ENCODE results near the gene IL1RL1.

The IL1RL1 gene

GRCh38 chr2:102337481-102338386 is 26.4 kb downstream of the IL1RL1 start:
- DNase-seq = no peak

- no peak for DNase-seq
Observed at GRCh38 chr2:102340778-102341177, 29.4 kb downstream of the IL1RL1 start.

GRCh38 chr2:102342888-102343287 is 31.5 kb downstream of the IL1RL1 start:
- DNase-seq = no peak

- no peak for DNase-seq
Observed at GRCh38 chr2:102344397-102344796, 33.0 kb downstream of the IL1RL1 start.

GRCh38 chr2:102345329-102345920 is 34.1 kb downstream of the IL1RL1 start:
- DNase-seq = no peak

GRCh38 chr2:102346381-102347130 is 35.2 kb downstream of the IL1RL1 start:
- no peak for DNase-seq

GRCh38 chr2:102350137-102350793 is 38.9 kb downstream of the IL1RL1 start:
- no peak for DNase-seq

GRCh38 chr2:102355526-102356380 is 44.4 kb downstream of the IL1RL1 start, which contains the start of gene IL18R1:
Gene IL18R1 (plus strand): TSS chr2:102355796. CDS start chr2:102362661, 6,865 bp downstream.
- peak; percentile 0 for DNase-seq

GRCh38 chr2:102356381-102356712 is 45.0 kb downstream of the IL1RL1 start:
- DNase-seq = no peak

- DNase-seq = no peak
Observed at GRCh38 chr2:102356741-102357140, 45.4 kb downstream of the IL1RL1 start.

GRCh38 chr2:102357937-102358336 is 46.6 kb downstream of the IL1RL1 start:
- no peak for DNase-seq

GRCh38 chr2:102358496-102358895 is 47.1 kb downstream of the IL1RL1 start:
- no peak for DNase-seq

GRCh38 chr2:102359527-102359926 is 48.2 kb downstream of the IL1RL1 start:
- DNase-seq = no peak

- no peak for DNase-seq
Observed at GRCh38 chr2:102361632-102362241, 50.4 kb downstream of the IL1RL1 start.

- DNase-seq = no peak
Observed at GRCh38 chr2:102365763-102366162, 54.4 kb downstream of the IL1RL1 start.

GRCh38 chr2:102366406-102367112 is 55.2 kb downstream of the IL1RL1 start:
- DNase-seq = no peak

- DNase-seq = no peak
Observed at GRCh38 chr2:102367331-102367971, 56.1 kb downstream of the IL1RL1 start.

- no peak for DNase-seq
Observed at GRCh38 chr2:102368461-102369109, 57.2 kb downstream of the IL1RL1 start.

GRCh38 chr2:102369866-102370265 is 58.5 kb downstream of the IL1RL1 start:
- no peak for DNase-seq

- DNase-seq = no peak
Observed at GRCh38 chr2:102376052-102376591, 64.8 kb downstream of the IL1RL1 start.

Data from DMS79 (cell line).